Measurements from ENCODE around the gene VENTX.

The VENTX gene

GRCh38 chr10:133258818-133259601 lies 21.4 kb downstream of the VENTX start:
- no peak for TF ChIP-seq CTCF (IDR thresholded peaks at IDR 0.05; ENCODE audit: insufficient read depth, low read length, poor library complexity, severe bottlenecking)
- Histone ChIP-seq H3K4me3 (replicated peaks; ENCODE audit: low read depth, low read length) (no peak overlapping the region), H3K36me3 (ENCODE audit: control insufficient read depth, insufficient read depth, low read length) (no peaks in the 10 kb centered on the region; the same call in 1 of the 2 replicates), H3K27me3 (replicated peaks; ENCODE audit: control insufficient read depth, insufficient read depth, low read length) (no peaks in the 10 kb centered on the region)
- DNase-seq (ENCODE audit: extremely low read depth, insufficient read length) = no peak

GRCh38 chr10:133259602-133259989 lies 21.9 kb downstream of the VENTX start:
- Histone ChIP-seq H3K4me3 (replicated peaks; ENCODE audit: low read depth, low read length) (no peak overlapping the region), H3K36me3 (ENCODE audit: control insufficient read depth, insufficient read depth, low read length) (no peaks in the 10 kb centered on the region; the same call in none of the 2 replicates), H3K27me3 (replicated peaks; ENCODE audit: control insufficient read depth, insufficient read depth, low read length) (no peaks in the 10 kb centered on the region)
- no peak for DNase-seq (ENCODE audit: extremely low read depth, insufficient read length)
- TF ChIP-seq CTCF (IDR thresholded peaks at IDR 0.05; ENCODE audit: insufficient read depth, low read length, poor library complexity, severe bottlenecking) = no peak

GRCh38 chr10:133260895-133261725 lies 23.5 kb downstream of the VENTX start:
- Histone ChIP-seq H3K36me3 (ENCODE audit: control insufficient read depth, insufficient read depth, low read length) (peaks cover 3% of the 10 kb centered on the region), H3K27me3 (replicated peaks; ENCODE audit: control insufficient read depth, insufficient read depth, low read length) (no peaks in the 10 kb centered on the region), H3K4me3 (replicated peaks; ENCODE audit: low read depth, low read length) (peak overlapping the region; percentile 60)
- TF ChIP-seq CTCF (IDR thresholded peaks at IDR 0.05; ENCODE audit: insufficient read depth, low read length, poor library complexity, severe bottlenecking) = peak; percentile 15
- DNase-seq (ENCODE audit: extremely low read depth, insufficient read length) = peak; percentile 80

GRCh38 chr10:133261726-133262325 lies 24.2 kb downstream of the VENTX start:
- Histone ChIP-seq H3K4me3 (replicated peaks; ENCODE audit: low read depth, low read length) (peak overlapping the region; percentile 60), H3K36me3 (ENCODE audit: control insufficient read depth, insufficient read depth, low read length) (peaks cover 3% of the 10 kb centered on the region), H3K27me3 (replicated peaks; ENCODE audit: control insufficient read depth, insufficient read depth, low read length) (no peaks in the 10 kb centered on the region)
- DNase-seq (ENCODE audit: extremely low read depth, insufficient read length) = peak; percentile 77
- TF ChIP-seq CTCF (IDR thresholded peaks at IDR 0.05; ENCODE audit: insufficient read depth, low read length, poor library complexity, severe bottlenecking) = no peak

- H3K4me3 ChIP-seq (replicated peaks; ENCODE audit: low read depth, low read length) = no peak overlapping the region
- H3K36me3 ChIP-seq (ENCODE audit: control insufficient read depth, insufficient read depth, low read length) = peaks cover 5% of the 10 kb centered on the region
- TF ChIP-seq CTCF (IDR thresholded peaks at IDR 0.05; ENCODE audit: insufficient read depth, low read length, poor library complexity, severe bottlenecking) = no peak
- H3K27me3 ChIP-seq (replicated peaks; ENCODE audit: control insufficient read depth, insufficient read depth, low read length) = no peaks in the 10 kb centered on the region
- no peak for DNase-seq (ENCODE audit: extremely low read depth, insufficient read length)
These were observed 25.0 kb downstream of the VENTX start for GRCh38 chr10:133262696-133263095.

All from GM06990 (cell line).